A549 treated with CpdA at 1 μM for 4 hours (cell line): ENCODE measurements around the gene CD99. TPM values are rescaled to one million over a fixed set of nuclear protein-coding genes. Genes with fewer than 3 reads are reported as not detected.

ENCODE experiments used
- total RNA-seq: library from RNA; stranded (reverse); fragments of 200-300 nt; extraction: Qiagen RNA extraction; gene quantifications from 5 replicates; pipeline ENCODE4 v1.2.3, GENCODE V29; 2022; ENCODE audit warnings: low read depth

CD99 gene
- 245 to 271 TPM (median 264 TPM) in 5 replicates for total RNA-seq

GRCh38 chrX:2690856-2691542 is at the start of gene CD99:
Gene CD99, plus strand, starts transcription at chrX:2691295. Its CDS starts 66 bp downstream, at chrX:2691361.

GRCh38 chrX:2751874-2752300 is 60.8 kb downstream of the CD99 start, which contains the start of gene XG:
Gene XG, plus strand, starts transcription at chrX:2752040. Its CDS starts 235 bp downstream, at chrX:2752275.

Other genes starting within 250 kb of the CD99 start
- gene DHRSX, start 190.3 kb upstream of the CD99 start, total RNA-seq = 36.0 to 42.5 TPM (median 41.2 TPM) in 5 replicates
- gene ZBED1, start 190.3 kb upstream of the CD99 start, total RNA-seq = 26.7 to 31.0 TPM (median 28.7 TPM) in 5 replicates
- gene XG, start 60.7 kb downstream of the CD99 start, total RNA-seq = not detected in 5 replicates
- 3.5 to 5.4 TPM (median 4.4 TPM) in 5 replicates for gene GYG2, start 137.6 kb downstream of the CD99 start, total RNA-seq
- 10.5 to 13.1 TPM (median 11.7 TPM) in 5 replicates for gene ARSD, start 238.0 kb downstream of the CD99 start, total RNA-seq